Endothelial cell of umbilical vein (primary cell): ENCODE measurements around the gene SETDB1.

Experiments
- CTCF ChIP-seq, 2 donors: IDR thresholded peaks; 1 replicate in 1 of 2; 2 replicates in 1 of 2; pipeline ENCODE4 v1.5.1; 2011; ENCODE audit warnings: low read length in 2 of 2, mild to moderate bottlenecking in 2 of 2, moderate library complexity in 2 of 2, control low read depth in 1 of 2, inconsistent platforms in 1 of 2, low read depth in 1 of 2; ENCODE audit not compliant: insufficient read depth in 1 of 2; ENCODE audit errors: extremely low read depth in 1 of 2
- EZH2 ChIP-seq: IDR thresholded peaks from 2 replicates; pipeline ENCODE4 v1.6.1; 2012; ENCODE audit warnings: borderline replicate concordance, low read depth, mild to moderate bottlenecking, moderate library complexity, low read length, inconsistent platforms; ENCODE audit not compliant: severe bottlenecking
- GATA2 ChIP-seq: IDR thresholded peaks from 2 replicates; pipeline ENCODE4 v1.7.0; 2011; ENCODE audit warnings: low read depth, mild to moderate bottlenecking, moderate library complexity, mixed read lengths, low read length; ENCODE audit not compliant: insufficient read length, insufficient read depth
- JUN ChIP-seq: IDR thresholded peaks from 2 replicates; pipeline ENCODE4 v1.6.1; 2011; ENCODE audit warnings: borderline replicate concordance, low read depth; ENCODE audit not compliant: insufficient read length, insufficient read depth
- POLR2A ChIP-seq: IDR thresholded peaks from 2 replicates; pipeline ENCODE4 v1.6.1; 2012; ENCODE audit warnings: low read depth, mild to moderate bottlenecking, control low read depth, low read length
- POLR2AphosphoS5 ChIP-seq: IDR thresholded peaks from 2 replicates; pipeline ENCODE4 v1.6.1; 2012; ENCODE audit warnings: low read depth, mild to moderate bottlenecking, control low read depth, low read length, moderate library complexity; ENCODE audit not compliant: insufficient read depth

DNA sequence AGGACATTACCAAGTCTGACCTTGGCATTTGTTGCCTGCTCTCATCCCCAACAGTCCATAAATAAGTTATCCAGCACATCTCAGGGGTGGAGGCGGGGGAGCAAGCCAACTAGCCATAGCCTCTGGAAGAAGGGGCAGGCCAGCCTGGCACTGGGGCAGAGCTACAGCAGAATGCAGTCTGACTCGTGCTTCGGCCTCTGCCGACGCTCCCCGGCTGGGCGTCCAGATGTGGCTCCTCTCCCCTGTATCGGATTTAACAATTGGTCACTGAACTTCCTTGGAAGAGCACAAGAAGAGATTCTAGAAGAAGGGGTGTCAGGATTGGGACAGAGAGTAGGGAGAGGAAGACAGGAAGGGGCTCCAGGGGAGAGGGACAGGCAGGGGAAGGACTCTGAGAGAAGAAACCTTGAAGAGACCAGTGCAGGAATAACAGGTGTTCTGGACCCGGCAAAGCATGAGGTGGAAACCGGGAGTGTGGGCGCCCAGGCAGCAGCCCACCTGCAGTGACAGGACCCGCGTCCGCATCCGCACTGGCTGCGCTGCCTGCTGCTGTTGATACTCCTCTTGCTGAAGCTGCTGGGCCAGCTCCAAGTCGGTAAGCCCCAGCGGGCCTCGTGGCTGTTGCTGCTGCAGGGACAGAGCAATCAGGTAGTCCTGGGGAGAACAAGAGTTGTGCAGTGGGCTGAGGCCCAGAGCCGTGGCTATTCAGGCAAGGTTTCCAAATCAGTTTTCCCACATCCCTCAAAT is 71.1 kb downstream of the SETDB1 start:
- no peak for TF ChIP-seq CTCF (IDR thresholded peaks at IDR 0.05; ENCODE audit: extremely low read depth in 1 of 2, insufficient read depth in 1 of 2, low read depth in 1 of 2, low read length in 2 of 2)
- TF ChIP-seq POLR2A: no peak
- no peak for TF ChIP-seq JUN
- TF ChIP-seq GATA2: no peak
- TF ChIP-seq EZH2: no peak
- no peak for TF ChIP-seq POLR2AphosphoS5
